Measurements from ENCODE around the gene TTBK2.

Gene TTBK2

DNA sequence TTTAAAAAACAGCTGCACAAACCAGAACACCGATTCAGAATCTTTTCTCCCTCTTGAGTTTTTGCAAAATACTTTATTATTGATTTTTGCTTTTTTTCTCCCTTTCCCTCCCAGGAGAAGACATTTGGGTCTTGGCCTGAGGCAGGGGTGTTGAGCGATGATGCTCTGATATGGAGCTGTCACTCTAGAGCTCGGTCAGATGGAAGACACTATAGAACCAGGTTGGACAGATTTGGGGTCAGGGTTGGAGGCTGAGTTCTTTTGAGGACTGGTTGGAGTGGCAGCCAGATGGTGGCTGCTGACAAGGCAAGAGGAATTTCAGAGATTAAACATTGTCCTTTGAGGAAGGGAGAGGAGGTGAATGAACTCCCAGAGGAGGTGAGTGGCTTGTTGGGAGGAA lies 200.5 kb downstream of the TTBK2 start:
- Histone ChIP-seq H3K4me3 (ENCODE audit: insufficient read depth in 1 of 2, low read depth in 1 of 2, low read length in 2 of 2) (no peak overlapping the region), H3K14ac (ENCODE audit: low read length in 2 of 2) (no peak overlapping the region)
- WGBS = 98% methylated on average over 3 of the region's 3 CpGs

GRCh38 chr15:42719043-42719442 lies 201.5 kb downstream of the TTBK2 start:
- H3K36me3 ChIP-seq (ENCODE audit: control insufficient read depth in 1 of 2, insufficient read depth in 2 of 2, low read depth in 1 of 2, low read length in 2 of 2) = peaks cover 50 to 55% of the 10 kb centered on the region in 2 experiments
- H2BK12ac ChIP-seq (ENCODE audit: low read length in 2 of 2) = no peak overlapping the region
- H2BK15ac ChIP-seq (ENCODE audit: low read depth, poor library complexity, severe bottlenecking) = no peak overlapping the region
- no peak overlapping the region for H4K8ac ChIP-seq (ENCODE audit: low read length)
- no peak overlapping the region for H3K9ac ChIP-seq (ENCODE audit: low read length)
- H3K9me3 ChIP-seq (ENCODE audit: control insufficient read depth, low read length) = no peaks in the 10 kb centered on the region
- no peak overlapping the region for H3K27ac ChIP-seq (ENCODE audit: low read length, poor library complexity, severe bottlenecking)
- H2BK120ac ChIP-seq (ENCODE audit: low read depth, low read length) = no peak overlapping the region
- H3K27me3 ChIP-seq (ENCODE audit: control insufficient read depth in 1 of 2, insufficient read depth in 1 of 2, low read length in 2 of 2) = no peaks in the 10 kb centered on the region
- no peak overlapping the region for H3K4ac ChIP-seq (ENCODE audit: low read depth in 1 of 2, low read length in 2 of 2)
- no peak overlapping the region for H3K14ac ChIP-seq (ENCODE audit: low read length in 2 of 2)
- no peak overlapping the region for H2AFZ ChIP-seq (ENCODE audit: low read depth, low read length)
- H3K4me2 ChIP-seq (ENCODE audit: low read length, poor library complexity, severe bottlenecking) = no peak overlapping the region
- H3K18ac ChIP-seq (ENCODE audit: low read depth in 1 of 2, low read length in 2 of 2) = no peak overlapping the region
- peaks cover 28% of the 10 kb centered on the region for H3K79me1 ChIP-seq (replicated peaks; ENCODE audit: low read length, poor library complexity, severe bottlenecking)
- H2BK5ac ChIP-seq (ENCODE audit: low read depth, low read length, poor library complexity, severe bottlenecking) = no peak overlapping the region
- no peak overlapping the region for H3K23ac ChIP-seq (ENCODE audit: low read length in 2 of 2)
- H2AK5ac ChIP-seq (ENCODE audit: low read length, severe bottlenecking) = no peak overlapping the region
- peaks cover 5% of the 10 kb centered on the region for H3K4me1 ChIP-seq (ENCODE audit: control insufficient read depth, insufficient read depth, low read depth, low read length)
- no peak overlapping the region for H4K91ac ChIP-seq (ENCODE audit: low read length)
- 82% methylated on average over 6 of the region's 6 CpGs for WGBS
- no peak overlapping the region for H3K4me3 ChIP-seq (ENCODE audit: insufficient read depth in 1 of 2, low read depth in 1 of 2, low read length in 2 of 2)
- DNase-seq = no peak

More for the DNA sequence above, 200.5 kb downstream of the TTBK2 start:
- H3K27ac ChIP-seq (ENCODE audit: low read length, poor library complexity, severe bottlenecking) = no peak overlapping the region
- no peak overlapping the region for H2AK5ac ChIP-seq (ENCODE audit: low read length, severe bottlenecking)
- peaks cover 30% of the 10 kb centered on the region for H3K79me1 ChIP-seq (replicated peaks; ENCODE audit: low read length, poor library complexity, severe bottlenecking)
- H2BK15ac ChIP-seq (ENCODE audit: low read depth, poor library complexity, severe bottlenecking) = no peak overlapping the region
- H4K8ac ChIP-seq (ENCODE audit: low read length) = no peak overlapping the region
- H4K91ac ChIP-seq (ENCODE audit: low read length) = no peak overlapping the region
- DNase-seq = no peak
- no peak overlapping the region for H2BK5ac ChIP-seq (ENCODE audit: low read depth, low read length, poor library complexity, severe bottlenecking)
- H3K23ac ChIP-seq (ENCODE audit: low read length in 2 of 2) = peak overlapping the region in 1 of 2 experiments; percentile 18
- no peaks in the 10 kb centered on the region for H3K27me3 ChIP-seq (ENCODE audit: control insufficient read depth in 1 of 2, insufficient read depth in 1 of 2, low read length in 2 of 2)
- H2AFZ ChIP-seq (ENCODE audit: low read depth, low read length) = no peak overlapping the region
- H3K4ac ChIP-seq (ENCODE audit: low read depth in 1 of 2, low read length in 2 of 2) = no peak overlapping the region
- no peak overlapping the region for H3K4me2 ChIP-seq (ENCODE audit: low read length, poor library complexity, severe bottlenecking)
- H3K4me1 ChIP-seq (ENCODE audit: control insufficient read depth, insufficient read depth, low read depth, low read length) = peaks cover 5% of the 10 kb centered on the region
- H3K9me3 ChIP-seq (ENCODE audit: control insufficient read depth, low read length) = no peaks in the 10 kb centered on the region
- H3K36me3 ChIP-seq (ENCODE audit: control insufficient read depth in 1 of 2, insufficient read depth in 2 of 2, low read depth in 1 of 2, low read length in 2 of 2) = peaks cover 59 to 65% of the 10 kb centered on the region in 2 experiments
- H2BK12ac ChIP-seq (ENCODE audit: low read length in 2 of 2) = no peak overlapping the region
- H3K9ac ChIP-seq (ENCODE audit: low read length) = no peak overlapping the region
- no peak overlapping the region for H3K18ac ChIP-seq (ENCODE audit: low read depth in 1 of 2, low read length in 2 of 2)
- no peak overlapping the region for H2BK120ac ChIP-seq (ENCODE audit: low read depth, low read length)

GRCh38 chr15:42716626-42717025 lies 204.0 kb downstream of the TTBK2 start:
- Histone ChIP-seq H2BK5ac (ENCODE audit: low read depth, low read length, poor library complexity, severe bottlenecking) (no peak overlapping the region), H2BK12ac (ENCODE audit: low read length in 2 of 2) (no peak overlapping the region), H4K8ac (ENCODE audit: low read length) (peak overlapping the region; percentile 7), H3K9me3 (ENCODE audit: control insufficient read depth, low read length) (no peaks in the 10 kb centered on the region), H4K91ac (ENCODE audit: low read length) (no peak overlapping the region), H3K9ac (ENCODE audit: low read length) (no peak overlapping the region), H3K4me2 (ENCODE audit: low read length, poor library complexity, severe bottlenecking) (no peak overlapping the region), H3K4me1 (ENCODE audit: control insufficient read depth, insufficient read depth, low read depth, low read length) (peaks cover 5% of the 10 kb centered on the region), H3K23ac (ENCODE audit: low read length in 2 of 2) (no peak overlapping the region), H3K79me1 (replicated peaks; ENCODE audit: low read length, poor library complexity, severe bottlenecking) (peaks cover 28% of the 10 kb centered on the region), H3K4me3 (ENCODE audit: insufficient read depth in 1 of 2, low read depth in 1 of 2, low read length in 2 of 2) (no peak overlapping the region), H2BK15ac (ENCODE audit: low read depth, poor library complexity, severe bottlenecking) (no peak overlapping the region), H3K27me3 (ENCODE audit: control insufficient read depth in 1 of 2, insufficient read depth in 1 of 2, low read length in 2 of 2) (no peaks in the 10 kb centered on the region), H3K36me3 (ENCODE audit: control insufficient read depth in 1 of 2, insufficient read depth in 2 of 2, low read depth in 1 of 2, low read length in 2 of 2) (peaks cover 37 to 39% of the 10 kb centered on the region in 2 experiments), H2BK120ac (ENCODE audit: low read depth, low read length) (no peak overlapping the region), H2AFZ (ENCODE audit: low read depth, low read length) (no peak overlapping the region), H3K4ac (ENCODE audit: low read depth in 1 of 2, low read length in 2 of 2) (no peak overlapping the region), H3K14ac (ENCODE audit: low read length in 2 of 2) (no peak overlapping the region), H3K27ac (ENCODE audit: low read length, poor library complexity, severe bottlenecking) (no peak overlapping the region), H2AK5ac (ENCODE audit: low read length, severe bottlenecking) (no peak overlapping the region), H3K18ac (ENCODE audit: low read depth in 1 of 2, low read length in 2 of 2) (no peak overlapping the region)
- DNase-seq = no peak
- WGBS = 98% methylated on average over 2 of the region's 2 CpGs

DNA sequence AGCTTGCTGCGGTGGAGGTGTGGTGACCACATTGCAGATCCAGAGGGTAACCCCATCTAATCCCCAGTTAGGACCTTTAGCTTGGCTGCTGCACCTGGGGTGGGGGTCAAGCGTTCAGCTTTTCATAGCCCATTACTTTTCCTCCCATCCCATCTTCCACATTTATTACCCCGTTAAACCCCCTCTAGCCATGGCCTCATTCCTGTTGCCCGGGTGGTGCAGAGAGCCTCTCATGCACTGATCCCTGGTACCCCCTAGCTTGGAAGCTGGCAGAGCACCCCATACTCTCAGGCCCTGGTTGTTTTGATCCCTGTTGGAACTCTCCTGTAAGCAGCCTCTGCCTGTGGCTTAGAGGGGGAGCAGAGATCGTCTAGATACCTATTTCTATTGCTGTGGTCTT lies 204.5 kb downstream of the TTBK2 start:
- H2BK12ac ChIP-seq (ENCODE audit: low read length in 2 of 2) = no peak overlapping the region
- no peak overlapping the region for H3K9ac ChIP-seq (ENCODE audit: low read length)
- no peak overlapping the region for H3K27ac ChIP-seq (ENCODE audit: low read length, poor library complexity, severe bottlenecking)
- H3K14ac ChIP-seq (ENCODE audit: low read length in 2 of 2) = no peak overlapping the region
- no peak overlapping the region for H2BK5ac ChIP-seq (ENCODE audit: low read depth, low read length, poor library complexity, severe bottlenecking)
- no peak overlapping the region for H2AFZ ChIP-seq (ENCODE audit: low read depth, low read length)
- peaks cover 5% of the 10 kb centered on the region for H3K4me1 ChIP-seq (ENCODE audit: control insufficient read depth, insufficient read depth, low read depth, low read length)
- H3K4ac ChIP-seq (ENCODE audit: low read depth in 1 of 2, low read length in 2 of 2) = no peak overlapping the region
- no peak overlapping the region for H2BK120ac ChIP-seq (ENCODE audit: low read depth, low read length)
- no peaks in the 10 kb centered on the region for H3K27me3 ChIP-seq (ENCODE audit: control insufficient read depth in 1 of 2, insufficient read depth in 1 of 2, low read length in 2 of 2)
- no peak overlapping the region for H2AK5ac ChIP-seq (ENCODE audit: low read length, severe bottlenecking)
- no peak overlapping the region for H4K91ac ChIP-seq (ENCODE audit: low read length)
- H3K23ac ChIP-seq (ENCODE audit: low read length in 2 of 2) = no peak overlapping the region
- peaks cover 28% of the 10 kb centered on the region for H3K79me1 ChIP-seq (replicated peaks; ENCODE audit: low read length, poor library complexity, severe bottlenecking)
- WGBS = 94% methylated on average over 5 of the region's 5 CpGs
- no peak overlapping the region for H4K8ac ChIP-seq (ENCODE audit: low read length)
- no peaks in the 10 kb centered on the region for H3K9me3 ChIP-seq (ENCODE audit: control insufficient read depth, low read length)
- no peak overlapping the region for H2BK15ac ChIP-seq (ENCODE audit: low read depth, poor library complexity, severe bottlenecking)
- H3K4me2 ChIP-seq (ENCODE audit: low read length, poor library complexity, severe bottlenecking) = no peak overlapping the region
- H3K36me3 ChIP-seq (ENCODE audit: control insufficient read depth in 1 of 2, insufficient read depth in 2 of 2, low read depth in 1 of 2, low read length in 2 of 2) = peaks cover 36 to 37% of the 10 kb centered on the region in 2 experiments
- no peak overlapping the region for H3K18ac ChIP-seq (ENCODE audit: low read depth in 1 of 2, low read length in 2 of 2)
- no peak for DNase-seq
- H3K4me3 ChIP-seq (ENCODE audit: insufficient read depth in 1 of 2, low read depth in 1 of 2, low read length in 2 of 2) = no peak overlapping the region

All from mesenchymal stem cell (in vitro differentiated cells and primary cell).